ENCODE data around the gene CKLF.

Gene CKLF

GRCh38 chr16:66591018-66591417, 38.6 kb downstream of the CKLF start:
- in situ Hi-C loops (cut with HindIII; ENCODE audit: low sequenced_read_pairs), result loop anchor here (25.0 kb wide), 1 partner anchor 179 kb away; no protein-coding TSS in a partner anchor

GRCh38 chr16:66592241-66592640, 39.9 kb downstream of the CKLF start:
- in situ Hi-C loops (cut with HindIII; ENCODE audit: low sequenced_read_pairs), result loop anchor here (25.0 kb wide), 1 partner anchor 180 kb away; no protein-coding TSS in a partner anchor

GRCh38 chr16:66592814-66593213, 40.4 kb downstream of the CKLF start:
- in situ Hi-C loops (cut with HindIII; ENCODE audit: low sequenced_read_pairs), result loop anchor here (25.0 kb wide), 1 partner anchor 181 kb away; no protein-coding TSS in a partner anchor

GRCh38 chr16:66594739-66595138, 42.4 kb downstream of the CKLF start:
- in situ Hi-C loops (cut with HindIII; ENCODE audit: low sequenced_read_pairs), result loop anchor here (25.0 kb wide), 1 partner anchor 182 kb away; no protein-coding TSS in a partner anchor

GRCh38 chr16:66596559-66596958, 44.2 kb downstream of the CKLF start:
- in situ Hi-C loops (cut with HindIII; ENCODE audit: low sequenced_read_pairs), result loop anchor here (25.0 kb wide), 1 partner anchor 184 kb away; no protein-coding TSS in a partner anchor

- in situ Hi-C loops (cut with HindIII; ENCODE audit: low sequenced_read_pairs), result loop anchor here (25.0 kb wide), 1 partner anchor 185 kb away; no protein-coding TSS in a partner anchor
These were observed 44.8 kb downstream of the CKLF start for GRCh38 chr16:66596986-66597848.

- in situ Hi-C loops (cut with HindIII; ENCODE audit: low sequenced_read_pairs), result loop anchor here (25.0 kb wide), 1 partner anchor 186 kb away; no protein-coding TSS in a partner anchor
These were observed 45.7 kb downstream of the CKLF start for GRCh38 chr16:66598111-66598510.

GRCh38 chr16:66599726-66600125, 47.4 kb downstream of the CKLF start:
- in situ Hi-C loops (cut with HindIII; ENCODE audit: low sequenced_read_pairs), result loop anchor here (25.0 kb wide), 1 partner anchor 187 kb away; no protein-coding TSS in a partner anchor

- in situ Hi-C loops (cut with HindIII; ENCODE audit: low sequenced_read_pairs), result no loop called here
These were observed 48.1 kb downstream of the CKLF start for GRCh38 chr16:66600477-66600876.

- in situ Hi-C loops (cut with HindIII; ENCODE audit: low sequenced_read_pairs), result no loop called here
These were observed 49.1 kb downstream of the CKLF start for GRCh38 chr16:66601471-66601870.

- in situ Hi-C loops (cut with HindIII; ENCODE audit: low sequenced_read_pairs), result no loop called here
These were observed 51.4 kb downstream of the CKLF start for GRCh38 chr16:66603537-66604375.

- in situ Hi-C loops (cut with HindIII; ENCODE audit: low sequenced_read_pairs), result no loop called here
These were observed 52.2 kb downstream of the CKLF start, which contains the start of gene CMTM3 for GRCh38 chr16:66604376-66605176. Gene CMTM3 (plus strand): TSS chr16:66604704. CDS start chr16:66604806, 102 bp downstream.

GRCh38 chr16:66605177-66605978, 53.0 kb downstream of the CKLF start:
- in situ Hi-C loops (cut with HindIII; ENCODE audit: low sequenced_read_pairs), result no loop called here

GRCh38 chr16:66605979-66606751, 53.8 kb downstream of the CKLF start:
- in situ Hi-C loops (cut with HindIII; ENCODE audit: low sequenced_read_pairs), result no loop called here

- in situ Hi-C loops (cut with HindIII; ENCODE audit: low sequenced_read_pairs), result no loop called here
These were observed 56.1 kb downstream of the CKLF start for GRCh38 chr16:66608241-66609138.

- in situ Hi-C loops (cut with HindIII; ENCODE audit: low sequenced_read_pairs), result no loop called here
These were observed 56.7 kb downstream of the CKLF start for GRCh38 chr16:66609139-66609510.

GRCh38 chr16:66610111-66610820, 57.9 kb downstream of the CKLF start:
- in situ Hi-C loops (cut with HindIII; ENCODE audit: low sequenced_read_pairs), result loop anchor here (5.0 kb wide), 1 partner anchor 38 kb away; no protein-coding TSS in a partner anchor

Data from endothelial cell of hepatic sinusoid (primary cell).